DOHH2 (cell line): ENCODE measurements around the gene PPM1H.

Source experiments
- H3F3A ChIP-seq: fragments of 200-600 bp; sonication (generic), shearing (Covaris generic); 2 replicates; pipeline ENCODE4 v1.6.0; 2016; ENCODE audit warnings: antibody characterized with exemption, mild to moderate bottlenecking; ENCODE audit not compliant: control insufficient read depth, insufficient read depth
- H3K27ac ChIP-seq: fragments of 200-600 bp; sonication (generic); 2 replicates; pipeline ENCODE4 v1.5.1; 2014; ENCODE audit warnings: low read depth, mild to moderate bottlenecking, low read length, moderate library complexity
- H3K27me3 ChIP-seq: fragments of 200-600 bp; sonication (generic); 2 replicates; pipeline ENCODE4 v1.6.1; 2014; ENCODE audit warnings: mild to moderate bottlenecking, low read length, mixed read lengths; ENCODE audit not compliant: control insufficient read depth
- H3K36me3 ChIP-seq: fragments of 200-600 bp; sonication (generic); 2 replicates; pipeline ENCODE4 v1.6.1; 2014; ENCODE audit warnings: mild to moderate bottlenecking, low read length, moderate library complexity, mixed read lengths; ENCODE audit not compliant: control insufficient read depth
- H3K4me1 ChIP-seq: fragments of 200-600 bp; sonication (generic); 2 replicates; pipeline ENCODE4 v1.6.1; 2014; ENCODE audit warnings: mild to moderate bottlenecking, low read length, mixed read lengths; ENCODE audit not compliant: control insufficient read depth
- H3K4me2 ChIP-seq: fragments of 200-600 bp; sonication (generic); 2 replicates; pipeline ENCODE4 v1.6.0; 2014; ENCODE audit warnings: mild to moderate bottlenecking, low read length, moderate library complexity
- H3K4me3 ChIP-seq: fragments of 200-600 bp; sonication (generic); 2 replicates; pipeline ENCODE4 v1.5.1; 2014; ENCODE audit warnings: mild to moderate bottlenecking, low read length, mixed read lengths
- H3K79me2 ChIP-seq: fragments of 200-600 bp; sonication (generic); 2 replicates; pipeline ENCODE4 v1.6.1; 2014; ENCODE audit warnings: mild to moderate bottlenecking, low read length, mixed read lengths; ENCODE audit not compliant: control insufficient read depth
- H3K9me2 ChIP-seq: fragments of 200-600 bp; sonication (generic); replicated peaks from 2 replicates; pipeline ENCODE4 v1.6.1; 2014; ENCODE audit warnings: mild to moderate bottlenecking, low read length, mixed read lengths; ENCODE audit not compliant: control insufficient read depth
- H3K9me3 ChIP-seq: fragments of 200-600 bp; sonication (generic); 2 replicates; pipeline ENCODE4 v1.6.1; 2014; ENCODE audit warnings: antibody characterized with exemption, low read length, mixed read lengths; ENCODE audit not compliant: control insufficient read depth, insufficient read depth
- H4K20me1 ChIP-seq: fragments of 200-600 bp; sonication (generic); 2 replicates; pipeline ENCODE4 v1.6.0; 2014; ENCODE audit warnings: low read depth, mild to moderate bottlenecking, antibody characterized with exemption, low read length, moderate library complexity; ENCODE audit not compliant: control insufficient read depth, insufficient read depth
- CTCF ChIP-seq: fragments of 200-600 bp; sonication (generic); IDR thresholded peaks from one replicate; pipeline ENCODE4 v1.5.1; 2014; ENCODE audit warnings: antibody characterized with exemption, mild to moderate bottlenecking, low read depth, low read length; ENCODE audit not compliant: poor library complexity, severe bottlenecking
- EZH2phosphoT487 ChIP-seq: fragments of 200-600 bp; sonication (generic); IDR thresholded peaks from 2 replicates; pipeline ENCODE4 v1.6.1; 2017; ENCODE audit warnings: borderline replicate concordance, mild to moderate bottlenecking, antibody characterized with exemption, low read length, moderate library complexity, mixed read lengths

PPM1H gene

GRCh38 chr12:62744551-62744950, 190.4 kb downstream of the PPM1H start:
- H3K9me2 ChIP-seq, result no peaks in the 10 kb centered on the region
- 0 out of 2 replicates have a peak, but pooled peaks cover 3% of the 10 kb centered on the region for H3K4me1 ChIP-seq
- no peak overlapping the region for H3K27ac ChIP-seq
- H3K4me2 ChIP-seq, result no peak overlapping the region
- H3F3A ChIP-seq, result no peaks in the 10 kb centered on the region
- no peaks in the 10 kb centered on the region for H3K9me3 ChIP-seq
- no peaks in the 10 kb centered on the region for H3K36me3 ChIP-seq
- no peak overlapping the region for H3K4me3 ChIP-seq
- no peak for TF ChIP-seq EZH2phosphoT487
- TF ChIP-seq CTCF, result no peak
- H3K79me2 ChIP-seq, result no peaks in the 10 kb centered on the region
- no peaks in the 10 kb centered on the region for H3K27me3 ChIP-seq
- no peaks in the 10 kb centered on the region for H4K20me1 ChIP-seq

- TF ChIP-seq EZH2phosphoT487, result no peak
- no peak for TF ChIP-seq CTCF
- Histone ChIP-seq H3F3A (no peaks in the 10 kb centered on the region), H3K4me1 (no peaks in the 10 kb centered on the region), H3K9me3 (no peaks in the 10 kb centered on the region), H4K20me1 (no peaks in the 10 kb centered on the region), H3K79me2 (no peaks in the 10 kb centered on the region), H3K4me3 (no peak overlapping the region), H3K27ac (no peak overlapping the region), H3K4me2 (no peak overlapping the region), H3K36me3 (no peaks in the 10 kb centered on the region), H3K9me2 (no peaks in the 10 kb centered on the region), H3K27me3 (no peaks in the 10 kb centered on the region)
Observed at GRCh38 chr12:62739266-62740015, 195.5 kb downstream of the PPM1H start.

DNA sequence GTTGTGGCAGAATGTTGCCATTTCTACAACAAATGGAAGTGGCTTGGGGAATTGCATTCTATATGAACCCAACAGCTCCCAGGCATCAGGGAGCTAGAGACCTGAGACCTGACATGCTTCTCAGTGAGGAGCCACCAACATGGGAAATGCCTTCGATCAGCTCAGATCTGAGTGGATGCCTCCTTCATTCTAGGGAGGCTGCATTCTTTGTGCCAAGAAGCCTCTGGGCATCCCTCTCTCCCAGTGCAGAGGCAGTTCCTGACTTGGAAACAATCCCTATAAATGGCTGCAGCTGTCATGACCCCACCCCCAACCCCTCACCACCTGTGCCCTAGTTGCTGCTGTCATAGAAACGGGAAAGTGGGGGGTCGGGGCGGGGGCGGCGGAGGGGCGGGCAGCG, 196.3 kb downstream of the PPM1H start:
- H3K36me3 ChIP-seq, result no peaks in the 10 kb centered on the region
- H3K4me1 ChIP-seq, result no peaks in the 10 kb centered on the region
- no peak for TF ChIP-seq CTCF
- TF ChIP-seq EZH2phosphoT487, result no peak
- no peaks in the 10 kb centered on the region for H3K9me3 ChIP-seq
- H3K9me2 ChIP-seq, result no peaks in the 10 kb centered on the region
- H3K27me3 ChIP-seq, result no peaks in the 10 kb centered on the region
- H3K4me3 ChIP-seq, result no peak overlapping the region
- H3F3A ChIP-seq, result no peaks in the 10 kb centered on the region
- H4K20me1 ChIP-seq, result no peaks in the 10 kb centered on the region
- H3K79me2 ChIP-seq, result no peaks in the 10 kb centered on the region
- no peak overlapping the region for H3K27ac ChIP-seq
- H3K4me2 ChIP-seq, result no peak overlapping the region
